SK-N-SH treated with all-trans-retinoic acid at 6 μM for 48 hours (cell line): ENCODE measurements around the gene SFN.

Experiments
- ARNTL ChIP-seq: fragments of 450-650 bp; formaldehyde crosslinking; IDR thresholded peaks from 2 replicates; pipeline ENCODE4 v1.5.0; 2020; ENCODE audit warnings: low read depth, mild to moderate bottlenecking, moderate library complexity, borderline replicate concordance
- PPARA ChIP-seq: fragments of 250-450 bp; sonication (Bioruptor Pico); IDR thresholded peaks from 2 replicates; pipeline ENCODE4 v1.5.0; 2020; ENCODE audit warnings: mild to moderate bottlenecking, borderline replicate concordance
- ZFP3 ChIP-seq: fragments of 250-450 bp; sonication (Bioruptor Pico); IDR thresholded peaks from 2 replicates; pipeline ENCODE4 v1.5.0; 2020; ENCODE audit warnings: mild to moderate bottlenecking, moderate library complexity
- ZNF8 ChIP-seq: fragments of 450-650 bp; formaldehyde crosslinking; IDR thresholded peaks from 2 replicates; pipeline ENCODE4 v1.5.0; 2020; ENCODE audit warnings: mild to moderate bottlenecking, moderate library complexity

DNA sequence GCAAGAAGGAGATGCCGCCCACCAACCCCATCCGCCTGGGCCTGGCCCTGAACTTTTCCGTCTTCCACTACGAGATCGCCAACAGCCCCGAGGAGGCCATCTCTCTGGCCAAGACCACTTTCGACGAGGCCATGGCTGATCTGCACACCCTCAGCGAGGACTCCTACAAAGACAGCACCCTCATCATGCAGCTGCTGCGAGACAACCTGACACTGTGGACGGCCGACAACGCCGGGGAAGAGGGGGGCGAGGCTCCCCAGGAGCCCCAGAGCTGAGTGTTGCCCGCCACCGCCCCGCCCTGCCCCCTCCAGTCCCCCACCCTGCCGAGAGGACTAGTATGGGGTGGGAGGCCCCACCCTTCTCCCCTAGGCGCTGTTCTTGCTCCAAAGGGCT, 732 bp downstream of the SFN start:
- TF ChIP-seq ARNTL (CRISPR knock-in tag) (no peak), PPARA (CRISPR knock-in tag) (no peak), ZNF8 (no peak), ZFP3 (CRISPR knock-in tag) (no peak)
